Loucy (cell line): ENCODE results near the gene STRBP.

Experiments used
- H2AFZ ChIP-seq: fragments of 200-600 bp; sonication (generic); 2 replicates; pipeline ENCODE4 v1.6.0; 2016; ENCODE audit warnings: antibody characterized with exemption, mild to moderate bottlenecking, low read length, moderate library complexity
- H3F3A ChIP-seq: fragments of 200-600 bp; 2 replicates; pipeline ENCODE4 v1.6.0; 2016; ENCODE audit warnings: antibody characterized with exemption, low read depth, mild to moderate bottlenecking
- H3K27me3 ChIP-seq: fragments of 200-600 bp; sonication (generic); 2 replicates; pipeline ENCODE4 v1.6.1; 2014; ENCODE audit warnings: low read length, mild to moderate bottlenecking; ENCODE audit not compliant: insufficient read depth, poor library complexity, severe bottlenecking
- H3K36me3 ChIP-seq: fragments of 200-600 bp; sonication (generic); 2 replicates; pipeline ENCODE4 v1.6.1; 2016; ENCODE audit warnings: low read length; ENCODE audit not compliant: insufficient read depth
- H3K4me1 ChIP-seq: fragments of 200-600 bp; sonication (generic); 2 replicates; pipeline ENCODE4 v1.5.1; 2014; ENCODE audit warnings: low read length, mild to moderate bottlenecking; ENCODE audit not compliant: insufficient read depth, poor library complexity, severe bottlenecking
- H3K4me2 ChIP-seq: fragments of 200-600 bp; sonication (generic); 2 replicates; pipeline ENCODE4 v1.6.0; 2014; ENCODE audit warnings: antibody characterized with exemption, low read length, low read depth, mild to moderate bottlenecking; ENCODE audit not compliant: poor library complexity, severe bottlenecking
- H3K4me3 ChIP-seq: fragments of 200-600 bp; sonication (generic); 2 replicates; pipeline ENCODE4 v1.5.1; 2014; ENCODE audit warnings: low read length, mild to moderate bottlenecking, mixed read lengths; ENCODE audit not compliant: poor library complexity, severe bottlenecking
- H3K79me2 ChIP-seq: fragments of 200-600 bp; sonication (generic); 2 replicates; pipeline ENCODE4 v1.6.1; 2014; ENCODE audit warnings: low read length; ENCODE audit not compliant: insufficient read depth
- H3K9ac ChIP-seq: fragments of 200-600 bp; sonication (generic); 2 replicates; pipeline ENCODE4 v1.6.0; 2014; ENCODE audit warnings: mild to moderate bottlenecking, low read depth, low read length, moderate library complexity; ENCODE audit not compliant: poor library complexity, severe bottlenecking
- H3K9me2 ChIP-seq: fragments of 200-600 bp; sonication (generic); replicated peaks from 2 replicates; pipeline ENCODE4 v1.6.1; 2016; ENCODE audit warnings: low read depth, low read length, mixed read lengths
- H3K9me3 ChIP-seq: fragments of 200-600 bp; sonication (generic); 2 replicates; pipeline ENCODE4 v1.6.1; 2014; ENCODE audit warnings: mild to moderate bottlenecking, antibody characterized with exemption, low read length, low read depth; ENCODE audit not compliant: insufficient read depth
- H4K20me1 ChIP-seq: fragments of 200-600 bp; sonication (generic); 2 replicates; pipeline ENCODE4 v1.6.0; 2014; ENCODE audit warnings: antibody characterized with exemption, low read length, mild to moderate bottlenecking; ENCODE audit not compliant: insufficient read depth, poor library complexity, severe bottlenecking
- CTCF ChIP-seq: fragments of 200-600 bp; sonication (generic); conservative IDR thresholded peaks from 2 replicates; pipeline ENCODE4 v1.5.1; 2014; ENCODE audit warnings: mild to moderate bottlenecking, antibody characterized with exemption, low read length
- EZH2phosphoT487 ChIP-seq: fragments of 200-600 bp; IDR thresholded peaks from 2 replicates; pipeline ENCODE4 v1.6.1; 2018; ENCODE audit warnings: antibody characterized with exemption, mild to moderate bottlenecking, moderate library complexity, borderline replicate concordance

STRBP gene

GRCh38 chr9:123131993-123132392, 136.4 kb downstream of the STRBP start:
- Histone ChIP-seq H3K9me2 (no peaks in the 10 kb centered on the region), H4K20me1 (no peaks in the 10 kb centered on the region), H3K4me1 (no peaks in the 10 kb centered on the region), H3K79me2 (no peaks in the 10 kb centered on the region), H3K27me3 (no peaks in the 10 kb centered on the region), H3K4me2 (no peak overlapping the region), H3F3A (no peaks in the 10 kb centered on the region), H3K4me3 (no peak overlapping the region), H3K36me3 (peaks cover 84% of the 10 kb centered on the region), H3K9ac (no peak overlapping the region), H2AFZ (no peak overlapping the region), H3K9me3 (no peaks in the 10 kb centered on the region)
- no peak for TF ChIP-seq EZH2phosphoT487
- no peak for TF ChIP-seq CTCF

- Histone ChIP-seq H3K4me2 (no peak overlapping the region), H2AFZ (no peak overlapping the region), H3K4me3 (no peak overlapping the region), H3K79me2 (no peaks in the 10 kb centered on the region), H3K9me2 (no peaks in the 10 kb centered on the region), H3K9me3 (no peaks in the 10 kb centered on the region), H3K9ac (no peak overlapping the region), H3K4me1 (no peaks in the 10 kb centered on the region), H4K20me1 (no peaks in the 10 kb centered on the region), H3K27me3 (no peaks in the 10 kb centered on the region), H3F3A (no peaks in the 10 kb centered on the region), H3K36me3 (peaks cover 84% of the 10 kb centered on the region)
- TF ChIP-seq EZH2phosphoT487 (no peak), CTCF (no peak)
These were observed 137.1 kb downstream of the STRBP start for GRCh38 chr9:123131258-123131657.

- H3K9me3 ChIP-seq: no peaks in the 10 kb centered on the region
- no peaks in the 10 kb centered on the region for H3K9me2 ChIP-seq
- no peaks in the 10 kb centered on the region for H3K79me2 ChIP-seq
- H3K27me3 ChIP-seq: no peaks in the 10 kb centered on the region
- H3K4me2 ChIP-seq: no peak overlapping the region
- no peaks in the 10 kb centered on the region for H3K4me1 ChIP-seq
- H3K9ac ChIP-seq: no peak overlapping the region
- peaks cover 80% of the 10 kb centered on the region for H3K36me3 ChIP-seq
- H3K4me3 ChIP-seq: no peak overlapping the region
- no peaks in the 10 kb centered on the region for H4K20me1 ChIP-seq
- no peaks in the 10 kb centered on the region for H3F3A ChIP-seq
- TF ChIP-seq CTCF: no peak
- no peak for TF ChIP-seq EZH2phosphoT487
- no peak overlapping the region for H2AFZ ChIP-seq
These were observed 139.0 kb downstream of the STRBP start for GRCh38 chr9:123129423-123129822.
